ENCODE measurements around the gene NBR1.
"Not testable (repeated sequence)": the region's sequence is repeated elsewhere in the genome, so short reads cannot be mapped to it uniquely, and the experiment has no call there.

Gene NBR1

GRCh38 chr17:43212641-43213490 is 41.9 kb downstream of the NBR1 start:
- DNase-seq (ENCODE audit: low spot score) = no peak

GRCh38 chr17:43213545-43213944 is 42.5 kb downstream of the NBR1 start:
- DNase-seq (ENCODE audit: low spot score) = no peak

GRCh38 chr17:43215341-43215740 is 44.3 kb downstream of the NBR1 start:
- no peak for DNase-seq (ENCODE audit: low spot score)

GRCh38 chr17:43216369-43216761 is 45.4 kb downstream of the NBR1 start:
- no peak for DNase-seq (ENCODE audit: low spot score)

- DNase-seq (ENCODE audit: low spot score) = no peak
Measured at GRCh38 chr17:43216762-43217613, 46.0 kb downstream of the NBR1 start.

- DNase-seq (ENCODE audit: low spot score) = no peak
Measured at GRCh38 chr17:43217614-43218087, 46.6 kb downstream of the NBR1 start.

GRCh38 chr17:43219001-43219400 is 48.0 kb downstream of the NBR1 start:
- no peak for DNase-seq (ENCODE audit: low spot score)

GRCh38 chr17:43219746-43220380 is 48.8 kb downstream of the NBR1 start:
- DNase-seq (ENCODE audit: low spot score) = no peak

GRCh38 chr17:43220511-43221125 is 49.6 kb downstream of the NBR1 start:
- DNase-seq (ENCODE audit: low spot score) = no peak

- DNase-seq (ENCODE audit: low spot score) = no peak
Measured at GRCh38 chr17:43224146-43224705, 53.2 kb downstream of the NBR1 start.

- no peak for DNase-seq (ENCODE audit: low spot score)
Measured at GRCh38 chr17:43226393-43226792, 55.4 kb downstream of the NBR1 start.

- DNase-seq (ENCODE audit: low spot score) = not testable (repeated sequence)
Measured at GRCh38 chr17:43228020-43228782, 57.2 kb downstream of the NBR1 start, which contains the start of gene CCDC200. Gene CCDC200 (minus strand): TSS chr17:43228623. CDS start chr17:43228554, 69 bp downstream.

GRCh38 chr17:43231205-43232020 is 60.4 kb downstream of the NBR1 start:
- not testable (repeated sequence) for DNase-seq (ENCODE audit: low spot score)

- not testable (repeated sequence) for DNase-seq (ENCODE audit: low spot score)
Measured at GRCh38 chr17:43232021-43232699, 61.1 kb downstream of the NBR1 start.

- DNase-seq (ENCODE audit: low spot score) = not testable (repeated sequence)
Measured at GRCh38 chr17:43233263-43233662, 62.2 kb downstream of the NBR1 start.

GRCh38 chr17:43233877-43234276 is 62.9 kb downstream of the NBR1 start, which contains the start of gene RNU2-1:
Gene RNU2-1 (minus strand): TSS chr17:43233977.
- DNase-seq (ENCODE audit: low spot score) = not testable (repeated sequence)

- DNase-seq (ENCODE audit: low spot score) = not testable (repeated sequence)
Measured at GRCh38 chr17:43239597-43239996, 68.6 kb downstream of the NBR1 start.

GRCh38 chr17:43240596-43241352 is 69.8 kb downstream of the NBR1 start:
- DNase-seq (ENCODE audit: low spot score) = not testable (repeated sequence)
